Osteocyte (in vitro differentiated cells): Measurements from ENCODE around the gene TLE5. TPM values are rescaled to one million over a fixed set of nuclear protein-coding genes. Genes with fewer than 3 reads are reported as not detected.

Source experiments
- DNase-seq: peaks from one replicate; pipeline ENCODE4 v3.0.0; 2021; ENCODE audit warnings: mixed read lengths; ENCODE audit not compliant: unreplicated experiment; ENCODE audit errors: extremely low spot score
- H3K27ac Mint-ChIP-seq: one replicate; pipeline ENCODE4 v1.8.0; 2021; ENCODE audit warnings: mild to moderate bottlenecking, mixed read lengths; ENCODE audit not compliant: unreplicated experiment
- H3K27me3 Mint-ChIP-seq: one replicate; pipeline ENCODE4 v1.8.0; 2021; ENCODE audit warnings: mixed read lengths; ENCODE audit not compliant: unreplicated experiment
- H3K36me3 Mint-ChIP-seq: one replicate; pipeline ENCODE4 v1.8.0; 2021; ENCODE audit warnings: mixed read lengths; ENCODE audit not compliant: unreplicated experiment
- H3K4me1 Mint-ChIP-seq: one replicate; pipeline ENCODE4 v1.8.0; 2021; ENCODE audit warnings: mixed read lengths; ENCODE audit not compliant: unreplicated experiment
- H3K4me3 Mint-ChIP-seq: one replicate; pipeline ENCODE4 v1.8.0; 2021; ENCODE audit warnings: mild to moderate bottlenecking, moderate library complexity, mixed read lengths; ENCODE audit not compliant: unreplicated experiment
- H3K9me3 Mint-ChIP-seq: one replicate; pipeline ENCODE4 v1.8.0; 2021; ENCODE audit warnings: mixed read lengths; ENCODE audit not compliant: unreplicated experiment
- total RNA-seq: library from RNA; stranded (reverse); gene quantifications from 2 replicates; pipeline ENCODE4 v1.2.1, GENCODE V29; 2021
- TF ChIP-seq, protein P1 (sequence below): fragments of 200-600 bp; sonication (generic); IDR thresholded peaks from 2 replicates; pipeline ENCODE4 v1.5.0; 2021; ENCODE audit warnings: antibody characterized with exemption, mild to moderate bottlenecking, moderate library complexity

Gene TLE5
- total RNA-seq, 1 donor from 2014 or later, result 366 TPM

DNA sequence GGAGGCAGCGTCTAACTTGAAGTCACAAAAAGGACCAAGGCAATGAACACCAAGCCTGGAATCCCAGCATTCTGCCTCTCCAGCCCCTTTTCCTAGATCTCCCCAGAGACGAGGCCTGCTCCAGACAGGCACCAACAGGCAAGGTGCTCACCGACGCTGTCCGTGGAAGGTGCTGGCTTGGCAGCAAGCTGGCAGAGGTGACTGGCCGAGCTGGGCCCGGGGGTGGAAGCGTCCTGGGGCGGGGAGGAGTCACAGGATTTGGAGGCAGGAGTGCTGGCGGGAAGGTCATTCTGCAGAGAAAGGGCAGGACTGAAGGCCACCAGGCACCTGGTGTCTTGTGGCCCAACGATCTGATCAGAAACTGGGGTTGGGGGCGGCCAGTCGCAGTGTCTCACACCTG is 51.4 kb downstream of the TLE5 start:
- no peaks in the 10 kb centered on the region for H3K27me3 Mint-ChIP-seq
- H3K4me1 Mint-ChIP-seq, result peaks cover 6% of the 10 kb centered on the region
- H3K27ac Mint-ChIP-seq, result no peak overlapping the region
- DNase-seq, result no peak
- TF ChIP-seq, protein P1, sequence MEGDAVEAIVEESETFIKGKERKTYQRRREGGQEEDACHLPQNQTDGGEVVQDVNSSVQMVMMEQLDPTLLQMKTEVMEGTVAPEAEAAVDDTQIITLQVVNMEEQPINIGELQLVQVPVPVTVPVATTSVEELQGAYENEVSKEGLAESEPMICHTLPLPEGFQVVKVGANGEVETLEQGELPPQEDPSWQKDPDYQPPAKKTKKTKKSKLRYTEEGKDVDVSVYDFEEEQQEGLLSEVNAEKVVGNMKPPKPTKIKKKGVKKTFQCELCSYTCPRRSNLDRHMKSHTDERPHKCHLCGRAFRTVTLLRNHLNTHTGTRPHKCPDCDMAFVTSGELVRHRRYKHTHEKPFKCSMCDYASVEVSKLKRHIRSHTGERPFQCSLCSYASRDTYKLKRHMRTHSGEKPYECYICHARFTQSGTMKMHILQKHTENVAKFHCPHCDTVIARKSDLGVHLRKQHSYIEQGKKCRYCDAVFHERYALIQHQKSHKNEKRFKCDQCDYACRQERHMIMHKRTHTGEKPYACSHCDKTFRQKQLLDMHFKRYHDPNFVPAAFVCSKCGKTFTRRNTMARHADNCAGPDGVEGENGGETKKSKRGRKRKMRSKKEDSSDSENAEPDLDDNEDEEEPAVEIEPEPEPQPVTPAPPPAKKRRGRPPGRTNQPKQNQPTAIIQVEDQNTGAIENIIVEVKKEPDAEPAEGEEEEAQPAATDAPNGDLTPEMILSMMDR, result no peak
- H3K9me3 Mint-ChIP-seq, result no peaks in the 10 kb centered on the region
- peaks cover 4% of the 10 kb centered on the region for H3K36me3 Mint-ChIP-seq
- H3K4me3 Mint-ChIP-seq, result no peak overlapping the region

DNA sequence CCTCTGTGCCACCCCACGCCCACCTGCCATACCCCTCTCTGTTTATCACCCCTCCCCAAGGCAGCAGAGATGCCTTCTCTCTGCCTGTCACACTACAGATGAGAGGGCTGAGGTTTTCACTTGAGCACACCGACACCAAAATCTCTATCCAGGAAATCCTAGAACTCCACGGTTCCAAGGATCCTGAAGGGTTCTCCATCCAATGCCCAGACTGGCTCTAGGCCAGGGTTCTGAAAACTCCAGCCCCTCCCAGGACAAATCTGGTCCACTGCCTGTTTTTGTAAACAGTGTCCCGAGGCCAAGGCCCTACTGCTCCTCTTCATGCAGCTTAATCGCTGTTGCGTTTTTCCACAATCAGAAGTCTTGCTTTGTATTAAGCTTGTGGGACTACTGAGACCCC is 53.3 kb downstream of the TLE5 start:
- Mint-ChIP-seq H3K9me3 (no peaks in the 10 kb centered on the region), H3K27me3 (peaks cover 4% of the 10 kb centered on the region), H3K4me1 (peaks cover 5% of the 10 kb centered on the region), H3K4me3 (no peak overlapping the region), H3K36me3 (no peaks in the 10 kb centered on the region), H3K27ac (no peak overlapping the region)
- TF ChIP-seq, protein P1, result no peak
- no peak for DNase-seq

DNA sequence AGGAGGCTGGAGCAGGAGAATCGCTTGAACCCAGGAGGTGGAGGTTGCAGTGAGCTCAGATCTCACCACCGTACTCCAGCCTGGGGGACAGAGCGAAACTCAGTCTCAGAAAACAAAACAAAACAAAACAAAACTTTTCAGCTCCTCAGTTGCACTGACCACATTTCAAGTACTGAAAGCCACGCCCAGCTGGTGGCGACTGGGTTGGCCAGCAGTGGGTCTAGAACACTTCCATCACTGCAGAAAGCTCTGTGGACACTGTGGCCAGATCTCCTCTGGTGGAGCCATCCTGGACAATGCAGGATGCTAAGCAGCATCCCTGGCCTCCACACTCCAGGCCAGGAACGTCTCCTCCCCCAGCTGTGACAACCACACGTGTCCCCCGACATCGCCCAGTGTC is 54.3 kb downstream of the TLE5 start:
- TF ChIP-seq, protein P1, result no peak
- no peak for DNase-seq
- no peak overlapping the region for H3K4me3 Mint-ChIP-seq
- H3K27ac Mint-ChIP-seq, result no peak overlapping the region
- peaks cover under 1% of the 10 kb centered on the region for H3K4me1 Mint-ChIP-seq
- H3K9me3 Mint-ChIP-seq, result no peaks in the 10 kb centered on the region
- peaks cover 4% of the 10 kb centered on the region for H3K27me3 Mint-ChIP-seq
- H3K36me3 Mint-ChIP-seq, result no peaks in the 10 kb centered on the region

DNA sequence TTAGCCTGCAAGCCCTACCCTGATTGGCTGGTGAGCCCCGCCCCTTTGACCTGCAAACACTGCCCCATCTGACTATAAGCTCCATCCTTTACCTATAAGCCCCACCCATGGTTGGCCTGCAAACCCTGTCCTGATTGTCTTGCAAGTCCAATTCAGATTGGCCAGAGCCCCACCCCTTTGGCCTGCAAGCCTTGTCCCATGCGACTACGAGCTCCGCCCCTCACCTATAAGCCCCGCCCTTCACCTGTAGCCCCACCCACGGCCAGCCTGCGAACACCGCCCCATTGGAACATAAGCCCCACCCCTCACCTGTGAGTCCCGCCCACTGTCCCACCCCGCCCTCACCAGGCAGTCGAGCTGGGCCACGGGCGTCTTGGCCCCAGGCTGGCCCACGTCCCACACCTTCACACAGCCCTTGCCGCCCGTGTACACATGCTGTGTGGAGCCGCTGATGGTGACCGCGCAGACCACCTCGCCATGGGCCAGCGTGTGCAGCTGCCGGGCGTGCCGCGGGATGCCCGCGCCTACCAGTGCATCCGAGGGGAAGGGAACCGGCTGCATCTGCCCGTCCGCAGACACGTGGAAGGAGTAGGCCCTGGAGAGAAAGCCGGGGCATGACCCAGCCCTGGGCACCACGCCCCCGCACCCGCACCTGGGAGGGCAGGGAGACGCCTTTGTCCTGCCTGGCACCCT is 56.1 kb downstream of the TLE5 start:
- H3K27ac Mint-ChIP-seq, result no peak overlapping the region
- H3K9me3 Mint-ChIP-seq, result no peaks in the 10 kb centered on the region
- no peak overlapping the region for H3K4me3 Mint-ChIP-seq
- H3K4me1 Mint-ChIP-seq, result no peaks in the 10 kb centered on the region
- no peaks in the 10 kb centered on the region for H3K36me3 Mint-ChIP-seq
- DNase-seq, result no peak
- H3K27me3 Mint-ChIP-seq, result peaks cover 4% of the 10 kb centered on the region
- TF ChIP-seq, protein P1, result no peak

DNA sequence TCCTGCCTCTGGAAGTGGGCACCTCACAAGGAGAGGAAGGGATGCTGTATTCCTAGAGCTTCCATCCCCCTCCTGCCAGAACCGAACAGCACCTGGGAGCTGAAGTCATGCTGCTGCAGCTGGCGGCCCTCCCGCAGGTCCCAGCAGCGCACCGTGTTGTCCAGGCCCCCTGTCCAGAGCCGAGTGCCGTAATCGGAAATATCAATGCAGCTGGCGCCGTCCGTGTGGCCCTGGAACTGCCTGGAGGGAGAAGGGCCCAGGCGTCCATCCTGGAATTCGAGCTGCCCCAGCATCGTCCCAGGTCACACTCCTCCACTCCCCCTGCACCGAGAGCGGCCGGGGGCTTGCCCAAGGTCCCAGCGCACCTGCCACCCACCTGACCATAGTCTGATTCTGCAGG is 57.0 kb downstream of the TLE5 start:
- TF ChIP-seq, protein P1, result no peak
- Mint-ChIP-seq H3K4me1 (no peaks in the 10 kb centered on the region), H3K4me3 (no peak overlapping the region), H3K36me3 (no peaks in the 10 kb centered on the region), H3K27ac (no peak overlapping the region), H3K27me3 (peaks cover 4% of the 10 kb centered on the region), H3K9me3 (no peaks in the 10 kb centered on the region)
- no peak for DNase-seq
